HCT116 (cell line): ENCODE measurements around the gene LMCD1.

ENCODE experiments used
- POLR2AphosphoS5 ChIP-seq: IDR thresholded peaks from 2 replicates; pipeline ENCODE4 v1.6.1; 2011; ENCODE audit warnings: mild to moderate bottlenecking, low read depth, low read length, moderate library complexity
- YY1 ChIP-seq: IDR thresholded peaks from 2 replicates; pipeline ENCODE4 v1.6.1; 2011; ENCODE audit warnings: low read length, low read depth, moderate library complexity, mild to moderate bottlenecking; ENCODE audit not compliant: insufficient replicate concordance; ENCODE audit errors: extremely low read depth
- TF ChIP-seq, protein P1 (sequence below), 3 experiments: fragments of 200-600 bp in 1 of 3; sonication (generic) in 1 of 3; IDR thresholded peaks in 2 of 3; conservative IDR thresholded peaks in 1 of 3; 2 replicates each; pipeline ENCODE4 v1.5.1; 2012 to 2017; ENCODE audit warnings: low read depth in 2 of 3, low read length in 2 of 3, antibody characterized with exemption in 1 of 3, borderline replicate concordance in 1 of 3, control low read depth in 1 of 3, mild to moderate bottlenecking in 1 of 3, mixed read lengths in 1 of 3, mixed run types in 1 of 3, moderate library complexity in 1 of 3; ENCODE audit not compliant: insufficient read depth in 1 of 3

DNA sequence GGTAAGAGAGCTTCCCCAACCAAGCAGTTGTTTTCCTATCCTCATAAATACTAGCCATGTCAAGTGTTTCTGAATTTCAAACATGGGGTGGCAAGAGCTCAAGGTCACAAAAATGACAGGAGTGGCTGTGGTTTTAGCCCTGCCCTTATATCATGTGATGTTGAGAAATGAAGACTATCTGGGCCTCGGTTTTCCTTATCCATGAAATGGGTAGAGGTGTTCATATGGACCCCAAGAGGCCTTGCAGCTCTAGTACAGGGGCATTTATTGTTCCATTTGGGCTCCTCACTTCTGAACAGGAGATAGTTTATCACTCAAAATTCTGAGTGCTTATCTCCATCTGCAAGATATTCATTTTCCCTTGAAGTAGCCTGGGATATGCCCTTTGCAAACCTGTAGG is 35.8 kb downstream of the LMCD1 start:
- TF ChIP-seq, protein P1, sequence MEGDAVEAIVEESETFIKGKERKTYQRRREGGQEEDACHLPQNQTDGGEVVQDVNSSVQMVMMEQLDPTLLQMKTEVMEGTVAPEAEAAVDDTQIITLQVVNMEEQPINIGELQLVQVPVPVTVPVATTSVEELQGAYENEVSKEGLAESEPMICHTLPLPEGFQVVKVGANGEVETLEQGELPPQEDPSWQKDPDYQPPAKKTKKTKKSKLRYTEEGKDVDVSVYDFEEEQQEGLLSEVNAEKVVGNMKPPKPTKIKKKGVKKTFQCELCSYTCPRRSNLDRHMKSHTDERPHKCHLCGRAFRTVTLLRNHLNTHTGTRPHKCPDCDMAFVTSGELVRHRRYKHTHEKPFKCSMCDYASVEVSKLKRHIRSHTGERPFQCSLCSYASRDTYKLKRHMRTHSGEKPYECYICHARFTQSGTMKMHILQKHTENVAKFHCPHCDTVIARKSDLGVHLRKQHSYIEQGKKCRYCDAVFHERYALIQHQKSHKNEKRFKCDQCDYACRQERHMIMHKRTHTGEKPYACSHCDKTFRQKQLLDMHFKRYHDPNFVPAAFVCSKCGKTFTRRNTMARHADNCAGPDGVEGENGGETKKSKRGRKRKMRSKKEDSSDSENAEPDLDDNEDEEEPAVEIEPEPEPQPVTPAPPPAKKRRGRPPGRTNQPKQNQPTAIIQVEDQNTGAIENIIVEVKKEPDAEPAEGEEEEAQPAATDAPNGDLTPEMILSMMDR (IDR thresholded peaks at IDR 0.05 in 2 of 3, conservative IDR thresholded peaks at IDR 0.05 in 1 of 3; ENCODE audit: borderline replicate concordance in 1 of 3, insufficient read depth in 1 of 3, low read depth in 2 of 3, low read length in 2 of 3), result no peak
- TF ChIP-seq POLR2AphosphoS5 (no peak), YY1 (no peak)
